ENCODE measurements around the gene DUS1L. TPM values are rescaled to one million over a fixed set of nuclear protein-coding genes. Genes with fewer than 3 reads are reported as not detected.
A peak's percentile ranks its signal among the peaks of the same experiment; 100 is the strongest.

DUS1L gene
- total RNA-seq, 4 donors from 2014 or later = 73.6 to 207 (median 122) TPM

DNA sequence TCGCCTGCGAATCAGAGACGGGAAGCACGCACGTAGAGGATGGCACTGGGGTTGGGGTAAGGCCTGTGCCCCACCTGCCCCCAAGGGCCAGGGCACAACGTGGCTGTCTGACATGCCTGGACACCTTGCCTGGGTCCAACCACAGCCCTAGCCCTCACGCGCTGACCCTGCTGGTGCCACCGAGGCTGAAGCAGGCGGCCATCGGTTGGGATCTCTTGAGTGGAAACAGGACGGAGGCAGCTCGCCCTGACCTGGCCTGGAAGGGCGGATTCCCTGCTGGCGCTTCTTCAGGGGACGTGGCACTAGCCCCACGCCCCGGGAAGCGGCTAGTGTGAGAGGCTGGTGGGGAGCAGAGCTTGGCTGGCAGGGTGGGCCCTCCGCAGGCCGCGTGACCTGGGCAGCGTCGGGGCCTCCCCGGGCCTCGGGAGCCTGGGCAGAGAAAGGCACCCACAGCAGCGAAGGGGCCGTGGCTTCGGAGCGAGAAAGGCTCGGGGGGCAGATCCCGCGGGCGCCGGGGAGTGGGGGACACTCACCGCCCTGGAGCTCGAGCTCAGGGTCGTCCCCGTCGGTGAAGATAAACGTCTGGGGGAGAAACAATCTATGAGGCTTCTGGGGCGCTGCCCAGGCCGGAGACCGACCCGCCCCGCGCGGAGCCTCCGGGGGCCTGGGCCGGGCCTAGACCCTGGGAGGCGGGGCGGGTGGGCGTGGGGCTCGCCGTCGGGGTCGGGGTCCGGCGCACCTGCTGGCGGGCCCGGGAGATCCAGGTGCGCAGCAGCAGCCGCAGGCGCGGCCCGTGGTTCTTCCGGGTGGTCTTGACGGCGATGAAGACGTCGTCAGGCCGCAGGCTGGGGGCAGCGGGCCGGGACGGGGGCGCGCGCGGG, 14.6 kb downstream of the DUS1L start:
- no peak for TF ChIP-seq POLR2A (IDR thresholded peaks at IDR 0.05)
- TF ChIP-seq, protein P1, sequence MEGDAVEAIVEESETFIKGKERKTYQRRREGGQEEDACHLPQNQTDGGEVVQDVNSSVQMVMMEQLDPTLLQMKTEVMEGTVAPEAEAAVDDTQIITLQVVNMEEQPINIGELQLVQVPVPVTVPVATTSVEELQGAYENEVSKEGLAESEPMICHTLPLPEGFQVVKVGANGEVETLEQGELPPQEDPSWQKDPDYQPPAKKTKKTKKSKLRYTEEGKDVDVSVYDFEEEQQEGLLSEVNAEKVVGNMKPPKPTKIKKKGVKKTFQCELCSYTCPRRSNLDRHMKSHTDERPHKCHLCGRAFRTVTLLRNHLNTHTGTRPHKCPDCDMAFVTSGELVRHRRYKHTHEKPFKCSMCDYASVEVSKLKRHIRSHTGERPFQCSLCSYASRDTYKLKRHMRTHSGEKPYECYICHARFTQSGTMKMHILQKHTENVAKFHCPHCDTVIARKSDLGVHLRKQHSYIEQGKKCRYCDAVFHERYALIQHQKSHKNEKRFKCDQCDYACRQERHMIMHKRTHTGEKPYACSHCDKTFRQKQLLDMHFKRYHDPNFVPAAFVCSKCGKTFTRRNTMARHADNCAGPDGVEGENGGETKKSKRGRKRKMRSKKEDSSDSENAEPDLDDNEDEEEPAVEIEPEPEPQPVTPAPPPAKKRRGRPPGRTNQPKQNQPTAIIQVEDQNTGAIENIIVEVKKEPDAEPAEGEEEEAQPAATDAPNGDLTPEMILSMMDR (IDR thresholded peaks at IDR 0.05) = no peak
- peaks cover 0 to 31% (median 23%) of the 10 kb centered on the region in 4 donors for H3K4me1 ChIP-seq
- peak overlapping the region; percentile 61 to 72 (median 70) for H3K27ac ChIP-seq
- no peaks in the 10 kb centered on the region for H3K9me3 ChIP-seq
- no peak for DNase-seq
- peak overlapping the region; percentile 75 to 98 (median 95) for H3K4me3 ChIP-seq
- H3K36me3 ChIP-seq = peaks cover 0 to 56% (median 0%) of the 10 kb centered on the region in 3 donors
- no peaks in the 10 kb centered on the region for H3K27me3 ChIP-seq

DNA sequence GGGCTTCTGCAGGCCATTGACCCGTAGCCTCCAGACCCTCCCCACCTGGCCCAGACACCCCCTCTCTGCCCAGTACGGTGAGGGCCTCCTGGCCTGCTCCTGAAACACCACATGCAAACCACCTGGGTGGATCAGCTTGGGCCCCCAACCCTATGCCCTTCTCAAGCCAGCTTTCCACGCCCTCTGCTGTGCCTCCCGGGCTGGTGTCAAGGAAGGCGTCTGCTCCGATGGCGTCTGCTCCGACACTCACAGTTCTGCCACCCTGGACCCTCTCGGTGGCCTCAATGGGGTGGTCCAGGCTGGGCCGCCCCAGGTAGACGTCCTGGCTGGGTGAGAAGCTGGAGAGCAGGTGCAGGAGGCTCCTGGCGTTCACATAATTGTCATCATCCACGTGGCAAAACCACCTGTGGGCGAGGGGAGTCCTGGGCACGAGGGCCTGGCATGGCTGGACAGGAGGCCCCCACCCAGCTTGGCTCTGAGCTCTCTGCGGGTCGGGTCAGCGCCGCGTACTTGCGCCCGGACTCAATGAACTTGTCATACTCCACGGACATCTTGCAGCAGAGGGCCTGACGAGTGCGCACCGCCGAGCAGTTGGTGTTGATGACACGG, 15.3 kb downstream of the DUS1L start:
- no peak for TF ChIP-seq POLR2A (IDR thresholded peaks at IDR 0.05)
- TF ChIP-seq, protein P1 (IDR thresholded peaks at IDR 0.05) = no peak
- H3K27ac ChIP-seq = no peak overlapping the region
- peaks cover 0 to 49% (median 0%) of the 10 kb centered on the region in 3 donors for H3K36me3 ChIP-seq
- no peak for DNase-seq
- peak overlapping the region in 3 of 4 donors; percentile 94 to 98 (median 96) for H3K4me3 ChIP-seq
- no peaks in the 10 kb centered on the region for H3K27me3 ChIP-seq
- H3K9me3 ChIP-seq = no peaks in the 10 kb centered on the region
- peaks cover 0 to 31% (median 23%) of the 10 kb centered on the region in 4 donors for H3K4me1 ChIP-seq

DNA sequence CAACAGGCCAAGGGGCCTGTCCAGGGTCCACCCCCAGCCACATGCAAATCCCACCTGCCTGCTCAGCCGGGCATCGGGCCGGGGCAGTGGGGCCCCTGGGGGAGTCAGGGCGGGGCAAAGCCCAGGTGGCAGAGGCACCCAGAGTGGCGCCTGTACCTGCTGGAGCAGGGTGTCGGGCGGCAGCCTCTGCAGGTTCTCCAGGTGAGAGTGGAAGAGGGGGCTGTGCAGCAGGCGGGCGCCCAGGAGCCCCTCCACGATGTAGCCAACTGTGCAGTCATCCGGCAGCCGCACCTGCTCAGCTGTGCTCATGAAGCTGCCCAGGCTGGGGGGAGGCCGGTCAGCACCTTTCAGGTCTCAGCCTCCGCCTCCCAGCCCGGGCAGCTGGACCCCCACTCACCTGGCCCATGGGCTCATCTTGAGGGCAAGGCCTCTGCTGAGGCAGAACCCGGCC, 16.1 kb downstream of the DUS1L start:
- no peak for DNase-seq
- no peak overlapping the region for H3K4me3 ChIP-seq
- TF ChIP-seq POLR2A (IDR thresholded peaks at IDR 0.05) = no peak
- TF ChIP-seq, protein P1 (IDR thresholded peaks at IDR 0.05) = no peak
- H3K36me3 ChIP-seq = peaks cover 0 to 42% (median 0%) of the 10 kb centered on the region in 3 donors
- H3K27ac ChIP-seq = no peak overlapping the region
- H3K4me1 ChIP-seq = peaks cover 0 to 31% (median 23%) of the 10 kb centered on the region in 4 donors
- no peaks in the 10 kb centered on the region for H3K9me3 ChIP-seq
- H3K27me3 ChIP-seq = no peaks in the 10 kb centered on the region

DNA sequence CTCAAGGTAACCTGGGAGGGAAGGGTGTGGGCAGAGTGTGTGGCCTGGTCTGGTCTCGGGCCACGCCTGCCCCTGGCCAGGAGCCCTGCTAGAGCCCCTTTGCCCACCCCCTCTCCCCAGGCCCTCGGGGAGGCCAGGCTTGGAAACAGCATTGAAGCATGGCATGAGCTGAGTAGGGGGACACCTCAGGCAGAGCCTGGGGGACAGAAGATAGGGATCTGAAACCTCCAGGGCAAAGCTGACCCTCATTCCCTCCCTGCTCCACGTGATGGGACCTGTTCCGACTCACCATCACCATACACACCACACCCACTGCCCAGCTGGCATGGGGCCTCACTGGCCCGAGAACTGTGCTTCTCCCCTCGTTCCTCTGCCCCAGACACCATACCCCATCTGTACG, 16.5 kb downstream of the DUS1L start:
- no peak overlapping the region for H3K4me3 ChIP-seq
- no peak for DNase-seq
- H3K36me3 ChIP-seq = peaks cover 0 to 37% (median 0%) of the 10 kb centered on the region in 3 donors
- no peaks in the 10 kb centered on the region for H3K27me3 ChIP-seq
- TF ChIP-seq, protein P1 (IDR thresholded peaks at IDR 0.05) = no peak
- TF ChIP-seq POLR2A (IDR thresholded peaks at IDR 0.05) = no peak
- H3K4me1 ChIP-seq = peaks cover 0 to 31% (median 23%) of the 10 kb centered on the region in 4 donors
- no peak overlapping the region for H3K27ac ChIP-seq
- H3K9me3 ChIP-seq = no peaks in the 10 kb centered on the region

DNA sequence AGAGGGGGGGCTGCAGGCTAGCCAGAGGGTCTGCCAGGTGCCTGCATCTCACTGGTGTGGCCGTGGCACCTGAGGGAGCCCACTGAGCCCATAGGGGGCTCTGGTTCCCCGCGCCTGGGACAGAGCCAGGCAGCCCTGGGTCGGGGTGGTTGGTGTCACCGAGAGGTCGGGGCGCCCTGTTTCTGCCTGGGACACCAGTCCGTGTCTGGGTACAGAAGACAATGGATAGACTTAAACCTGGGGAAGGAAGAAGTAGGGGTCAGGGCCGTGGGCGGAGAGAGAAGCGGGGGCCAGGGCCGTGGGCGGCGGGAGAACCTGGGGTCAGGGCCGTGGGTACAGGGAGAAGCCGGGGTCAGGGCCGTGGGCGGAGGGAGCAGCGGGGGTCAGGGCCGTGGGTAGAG, 17.0 kb downstream of the DUS1L start:
- H3K9me3 ChIP-seq = no peaks in the 10 kb centered on the region
- H3K4me3 ChIP-seq = no peak overlapping the region
- DNase-seq = no peak
- no peak overlapping the region for H3K27ac ChIP-seq
- H3K27me3 ChIP-seq = no peaks in the 10 kb centered on the region
- H3K4me1 ChIP-seq = peaks cover 0 to 27% (median 23%) of the 10 kb centered on the region in 4 donors
- H3K36me3 ChIP-seq = peaks cover 0 to 32% (median 0%) of the 10 kb centered on the region in 3 donors
- no peak for TF ChIP-seq POLR2A (IDR thresholded peaks at IDR 0.05)
- TF ChIP-seq, protein P1 (IDR thresholded peaks at IDR 0.05) = no peak
